ENCODE data around the gene NHERF2. TPM values are rescaled to one million over a fixed set of nuclear protein-coding genes. Genes with fewer than 3 reads are reported as not detected.
"Not testable (repeated sequence)": the region's sequence is repeated elsewhere in the genome, so short reads cannot be mapped to it uniquely, and the experiment has no call there.

The NHERF2 gene
- polyA plus RNA-seq, 2 donors, result 26.3 to 36.1 TPM

DNA sequence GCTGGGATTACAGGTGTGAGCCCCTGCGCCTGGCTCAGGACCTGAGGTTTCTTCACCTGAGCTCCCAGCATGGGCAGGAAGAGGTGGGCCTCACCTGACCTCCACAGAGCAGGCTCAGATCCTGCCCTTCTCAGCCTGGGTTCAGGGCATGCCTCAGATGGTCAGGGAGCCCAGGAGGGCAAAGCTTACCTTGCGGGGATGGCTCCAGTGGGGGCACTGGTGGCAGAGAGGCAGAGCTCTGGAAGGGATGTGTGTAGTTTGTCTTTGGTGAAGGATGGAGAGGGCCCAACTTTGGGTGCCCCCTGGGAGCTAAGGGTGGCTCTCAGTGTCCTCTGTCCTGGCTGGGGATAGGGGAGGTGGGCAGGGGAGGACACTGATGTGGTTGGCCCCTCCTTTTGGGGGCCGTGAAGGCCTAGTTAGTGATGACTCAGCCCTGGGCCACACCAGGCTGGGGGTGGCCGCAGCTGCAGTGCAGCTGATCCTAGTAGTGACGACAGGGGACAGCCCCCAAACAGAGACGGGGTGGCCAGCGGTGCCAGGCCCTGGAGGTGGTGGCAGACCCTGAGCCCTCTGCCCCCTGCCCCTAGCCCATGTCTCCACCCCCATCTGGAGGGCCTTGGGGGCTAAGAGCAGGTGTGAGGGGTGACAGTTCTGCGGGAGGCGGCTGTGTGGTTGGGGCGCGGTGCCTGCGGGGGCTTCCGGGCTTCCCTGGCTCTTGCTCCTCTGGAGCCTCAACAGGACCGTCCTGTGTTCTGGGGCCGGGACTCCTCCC lies 5.8 kb downstream of the NHERF2 start:
- 66 to 81% methylated on average over 13 to 15 of the region's 15 CpGs for WGBS, 2 donors
- Histone ChIP-seq H3K4me3 (ENCODE audit: low read depth in 1 of 2, low read length in 2 of 2) (no peak overlapping the region), H3K36me3 (ENCODE audit: control insufficient read depth in 2 of 2, insufficient read depth in 2 of 2, low read length in 1 of 2) (peaks cover 0 to 7% of the 10 kb centered on the region in 2 donors), H3K9me3 (ENCODE audit: control insufficient read depth in 2 of 2, insufficient read depth in 1 of 2, low read depth in 1 of 2, low read length in 1 of 2) (no peaks in the 10 kb centered on the region), H3K27ac (ENCODE audit: low read depth in 2 of 2, low read length in 1 of 2) (peak overlapping the region; percentile 82 to 86), H3K4me1 (ENCODE audit: control insufficient read depth in 2 of 2, insufficient read depth in 2 of 2, low read length in 1 of 2) (peaks cover 3 to 21% of the 10 kb centered on the region in 2 donors), H3K27me3 (ENCODE audit: control insufficient read depth in 1 of 2, insufficient read depth in 2 of 2, low read length in 2 of 2) (no peaks in the 10 kb centered on the region)

GRCh38 chr16:2033057-2033908 lies 6.6 kb downstream of the NHERF2 start:
- peaks cover 3 to 17% of the 10 kb centered on the region in 2 donors for H3K4me1 ChIP-seq (ENCODE audit: control insufficient read depth in 2 of 2, insufficient read depth in 2 of 2, low read length in 1 of 2)
- H3K9me3 ChIP-seq (ENCODE audit: control insufficient read depth in 2 of 2, insufficient read depth in 1 of 2, low read depth in 1 of 2, low read length in 1 of 2), result no peaks in the 10 kb centered on the region
- peaks cover 0 to 7% of the 10 kb centered on the region in 2 donors for H3K36me3 ChIP-seq (ENCODE audit: control insufficient read depth in 2 of 2, insufficient read depth in 2 of 2, low read length in 1 of 2)
- peak overlapping the region; percentile 82 to 86 for H3K27ac ChIP-seq (ENCODE audit: low read depth in 2 of 2, low read length in 1 of 2)
- no peaks in the 10 kb centered on the region for H3K27me3 ChIP-seq (ENCODE audit: control insufficient read depth in 1 of 2, insufficient read depth in 2 of 2, low read length in 2 of 2)
- H3K4me3 ChIP-seq (ENCODE audit: low read depth in 1 of 2, low read length in 2 of 2), result peak overlapping the region; percentile 8 to 38
- WGBS, 2 donors, result 27 to 39% methylated on average over 28 to 37 of the region's 37 CpGs

- WGBS, 2 donors, result 56 to 68% methylated on average over 12 to 16 of the region's 32 CpGs
- not testable (repeated sequence) for H3K27me3 ChIP-seq (ENCODE audit: control insufficient read depth in 1 of 2, insufficient read depth in 2 of 2, low read length in 2 of 2); H3K9me3 ChIP-seq (ENCODE audit: control insufficient read depth in 2 of 2, insufficient read depth in 1 of 2, low read depth in 1 of 2, low read length in 1 of 2); H3K36me3 ChIP-seq (ENCODE audit: control insufficient read depth in 2 of 2, insufficient read depth in 2 of 2, low read length in 1 of 2)
- Histone ChIP-seq H3K4me1 (ENCODE audit: control insufficient read depth in 2 of 2, insufficient read depth in 2 of 2, low read length in 1 of 2) (peaks cover 3 to 17% of the 10 kb centered on the region in 2 donors), H3K27ac (ENCODE audit: low read depth in 2 of 2, low read length in 1 of 2) (peak overlapping the region; percentile 82 to 86), H3K4me3 (ENCODE audit: low read depth in 1 of 2, low read length in 2 of 2) (peak overlapping the region in 1 of 2 donors; percentile 38)
Measured at GRCh38 chr16:2033909-2034695, 7.4 kb downstream of the NHERF2 start.

- Histone ChIP-seq H3K4me3 (ENCODE audit: low read depth in 1 of 2, low read length in 2 of 2) (no peak overlapping the region), H3K27ac (ENCODE audit: low read depth in 2 of 2, low read length in 1 of 2) (peak overlapping the region; percentile 78 to 79), H3K9me3 (ENCODE audit: control insufficient read depth in 2 of 2, insufficient read depth in 1 of 2, low read depth in 1 of 2, low read length in 1 of 2) (no peaks in the 10 kb centered on the region), H3K4me1 (ENCODE audit: control insufficient read depth in 2 of 2, insufficient read depth in 2 of 2, low read length in 1 of 2) (peaks cover 5 to 17% of the 10 kb centered on the region in 2 donors), H3K36me3 (ENCODE audit: control insufficient read depth in 2 of 2, insufficient read depth in 2 of 2, low read length in 1 of 2) (peaks cover 0 to 7% of the 10 kb centered on the region in 2 donors), H3K27me3 (ENCODE audit: control insufficient read depth in 1 of 2, insufficient read depth in 2 of 2, low read length in 2 of 2) (no peaks in the 10 kb centered on the region)
- 77 to 85% methylated on average over 15 to 17 of the region's 17 CpGs for WGBS, 2 donors
Measured at GRCh38 chr16:2034696-2035430, 8.2 kb downstream of the NHERF2 start.

GRCh38 chr16:2035431-2036199 lies 8.9 kb downstream of the NHERF2 start:
- Histone ChIP-seq H3K27me3 (ENCODE audit: control insufficient read depth in 1 of 2, insufficient read depth in 2 of 2, low read length in 2 of 2) (no peaks in the 10 kb centered on the region), H3K4me3 (ENCODE audit: low read depth in 1 of 2, low read length in 2 of 2) (peak overlapping the region in 1 of 2 donors; percentile 0), H3K9me3 (ENCODE audit: control insufficient read depth in 2 of 2, insufficient read depth in 1 of 2, low read depth in 1 of 2, low read length in 1 of 2) (no peaks in the 10 kb centered on the region), H3K27ac (ENCODE audit: low read depth in 2 of 2, low read length in 1 of 2) (peak overlapping the region; percentile 78 to 79), H3K36me3 (ENCODE audit: control insufficient read depth in 2 of 2, insufficient read depth in 2 of 2, low read length in 1 of 2) (peaks cover 0 to 7% of the 10 kb centered on the region in 2 donors), H3K4me1 (ENCODE audit: control insufficient read depth in 2 of 2, insufficient read depth in 2 of 2, low read length in 1 of 2) (peaks cover 7 to 23% of the 10 kb centered on the region in 2 donors)
- 44% methylated on average over 32 to 34 of the region's 34 CpGs for WGBS, 2 donors

- Histone ChIP-seq H3K9me3 (ENCODE audit: control insufficient read depth in 2 of 2, insufficient read depth in 1 of 2, low read depth in 1 of 2, low read length in 1 of 2) (no peaks in the 10 kb centered on the region), H3K4me1 (ENCODE audit: control insufficient read depth in 2 of 2, insufficient read depth in 2 of 2, low read length in 1 of 2) (peaks cover 7 to 27% of the 10 kb centered on the region in 2 donors), H3K27ac (ENCODE audit: low read depth in 2 of 2, low read length in 1 of 2) (peak overlapping the region; percentile 78 to 79), H3K27me3 (ENCODE audit: control insufficient read depth in 1 of 2, insufficient read depth in 2 of 2, low read length in 2 of 2) (no peaks in the 10 kb centered on the region), H3K36me3 (ENCODE audit: control insufficient read depth in 2 of 2, insufficient read depth in 2 of 2, low read length in 1 of 2) (peaks cover 0 to 7% of the 10 kb centered on the region in 2 donors), H3K4me3 (ENCODE audit: low read depth in 1 of 2, low read length in 2 of 2) (no peak overlapping the region)
- 82 to 84% methylated on average over 47 of the region's 47 CpGs for WGBS, 2 donors
Measured at GRCh38 chr16:2036200-2036966, 9.7 kb downstream of the NHERF2 start.

GRCh38 chr16:2037115-2037514 lies 10.4 kb downstream of the NHERF2 start:
- H3K9me3 ChIP-seq (ENCODE audit: control insufficient read depth in 2 of 2, insufficient read depth in 1 of 2, low read depth in 1 of 2, low read length in 1 of 2), result no peaks in the 10 kb centered on the region
- H3K27me3 ChIP-seq (ENCODE audit: control insufficient read depth in 1 of 2, insufficient read depth in 2 of 2, low read length in 2 of 2), result no peaks in the 10 kb centered on the region
- peak overlapping the region in 1 of 2 donors; percentile 78 for H3K27ac ChIP-seq (ENCODE audit: low read depth in 2 of 2, low read length in 1 of 2)
- peaks cover 0 to 7% of the 10 kb centered on the region in 2 donors for H3K36me3 ChIP-seq (ENCODE audit: control insufficient read depth in 2 of 2, insufficient read depth in 2 of 2, low read length in 1 of 2)
- H3K4me3 ChIP-seq (ENCODE audit: low read depth in 1 of 2, low read length in 2 of 2), result no peak overlapping the region
- H3K4me1 ChIP-seq (ENCODE audit: control insufficient read depth in 2 of 2, insufficient read depth in 2 of 2, low read length in 1 of 2), result peaks cover 7 to 30% of the 10 kb centered on the region in 2 donors
- 88 to 90% methylated on average over 15 of the region's 15 CpGs for WGBS, 2 donors
